GM12892 (cell line): ENCODE results near the gene NTMT1.

Experiments used
- POLR2A ChIP-seq: IDR thresholded peaks from 2 replicates; pipeline ENCODE4 v1.6.1; 2011; ENCODE audit warnings: low read depth, low read length, control low read depth
- POLR2AphosphoS5 ChIP-seq: IDR thresholded peaks from 2 replicates; pipeline ENCODE4 v1.6.1; 2011; ENCODE audit warnings: low read depth, low read length, control low read depth

DNA sequence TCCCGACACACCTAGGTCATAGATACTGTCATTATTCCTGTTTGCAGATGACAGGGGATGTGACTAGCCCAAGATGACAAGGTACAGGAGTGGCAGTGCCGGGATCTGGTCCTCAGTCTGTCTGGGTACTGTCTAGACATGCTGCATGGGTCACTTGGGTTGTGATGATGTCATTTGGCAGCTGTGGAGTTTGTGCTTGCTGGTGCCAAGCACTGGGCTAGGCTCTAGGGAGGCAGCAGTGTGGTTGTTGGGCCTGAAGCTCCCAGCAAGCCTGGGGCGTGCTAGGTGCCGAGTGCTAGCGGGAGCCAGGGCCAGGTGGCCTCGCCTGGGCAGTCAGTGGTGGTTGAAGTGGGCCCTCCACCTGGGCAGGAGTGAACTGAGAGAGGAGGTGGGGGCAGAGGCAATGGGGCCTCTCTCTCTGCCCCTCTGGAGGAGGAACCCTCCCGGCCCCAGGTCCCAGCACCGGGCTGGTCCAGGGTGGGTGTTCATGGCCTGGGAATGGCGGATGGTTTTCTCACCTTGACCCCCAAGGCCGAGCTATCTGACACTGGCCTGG is 24.8 kb downstream of the NTMT1 start:
- no peak for TF ChIP-seq POLR2A
- no peak for TF ChIP-seq POLR2AphosphoS5
